ENCODE measurements around the gene NR6A1. TPM values are rescaled to one million over a fixed set of nuclear protein-coding genes. Genes with fewer than 3 reads are reported as not detected.

The NR6A1 gene
- polyA plus RNA-seq, 2 of the 4 experiments (the other 2 are of a cell fraction) = 1.7 to 3.3 TPM

GRCh38 chr9:124776618-124776953 lies 5.5 kb upstream of the NR6A1 start:
- ChIA-PET POLR2A (interaction anchor here (1.1 to 2.1 kb wide), 3 partner anchors 64 to 86 kb away, joined by 3 to 12 read pairs (median 9); partner anchors contain the start of genes ARPC5L and WDR38), CTCF (interaction anchor here (0.8 to 37.7 kb wide), 12 partner anchors 8 to 603 kb away, joined by 3 to 2512 read pairs (median 4); partner anchors contain the start of genes ARPC5L, RPL35 and WDR38)
- Histone ChIP-seq H3K9me3 (no peaks in the 10 kb centered on the region), H3K4me2 (peak overlapping the region; percentile 94), H3K4me3 (peak overlapping the region; percentile 67), H3K27ac (peak overlapping the region; percentile 81 to 88), H3K4me1 (peaks cover 48% of the 10 kb centered on the region)
- DNase-seq (ENCODE audit: low read depth in 1 of 2, low spot score in 1 of 2) (no peak), ATAC-seq (no peak), FAIRE-seq (no peak)
- TF ChIP-seq RNF2 (IDR thresholded peaks at IDR 0.05; ENCODE audit: borderline replicate concordance, low read depth) (no peak), SMC3 (IDR thresholded peaks at IDR 0.05) (no peak), ESRRA (IDR thresholded peaks at IDR 0.05; ENCODE audit: borderline replicate concordance, low read length) (no peak), E2F6 (IDR thresholded peaks at IDR 0.05; ENCODE audit: borderline replicate concordance, low read depth) (no peak), MAZ (IDR thresholded peaks at IDR 0.05; ENCODE audit: borderline replicate concordance, low read depth, low read length) (no peak), CBX2 (IDR thresholded peaks at IDR 0.05; ENCODE audit: borderline replicate concordance, low read depth) (no peak), PHF8 (IDR thresholded peaks at IDR 0.05; ENCODE audit: borderline replicate concordance, low read depth) (no peak), HOXB13 (CRISPR knock-in tag; IDR thresholded peaks at IDR 0.05; ENCODE audit: low read depth) (no peak), ZC3H11A (IDR thresholded peaks at IDR 0.05) (no peak), SREBF2 (IDR thresholded peaks at IDR 0.05) (no peak), HES2 (IDR thresholded peaks at IDR 0.05) (no peak), ZFP36 (IDR thresholded peaks at IDR 0.05; ENCODE audit: borderline replicate concordance, partially characterized antibody) (no peak)
- WGBS (ENCODE audit: missing lambda C conversion rate) = 57% methylated on average over 12 of the region's 12 CpGs

DNA sequence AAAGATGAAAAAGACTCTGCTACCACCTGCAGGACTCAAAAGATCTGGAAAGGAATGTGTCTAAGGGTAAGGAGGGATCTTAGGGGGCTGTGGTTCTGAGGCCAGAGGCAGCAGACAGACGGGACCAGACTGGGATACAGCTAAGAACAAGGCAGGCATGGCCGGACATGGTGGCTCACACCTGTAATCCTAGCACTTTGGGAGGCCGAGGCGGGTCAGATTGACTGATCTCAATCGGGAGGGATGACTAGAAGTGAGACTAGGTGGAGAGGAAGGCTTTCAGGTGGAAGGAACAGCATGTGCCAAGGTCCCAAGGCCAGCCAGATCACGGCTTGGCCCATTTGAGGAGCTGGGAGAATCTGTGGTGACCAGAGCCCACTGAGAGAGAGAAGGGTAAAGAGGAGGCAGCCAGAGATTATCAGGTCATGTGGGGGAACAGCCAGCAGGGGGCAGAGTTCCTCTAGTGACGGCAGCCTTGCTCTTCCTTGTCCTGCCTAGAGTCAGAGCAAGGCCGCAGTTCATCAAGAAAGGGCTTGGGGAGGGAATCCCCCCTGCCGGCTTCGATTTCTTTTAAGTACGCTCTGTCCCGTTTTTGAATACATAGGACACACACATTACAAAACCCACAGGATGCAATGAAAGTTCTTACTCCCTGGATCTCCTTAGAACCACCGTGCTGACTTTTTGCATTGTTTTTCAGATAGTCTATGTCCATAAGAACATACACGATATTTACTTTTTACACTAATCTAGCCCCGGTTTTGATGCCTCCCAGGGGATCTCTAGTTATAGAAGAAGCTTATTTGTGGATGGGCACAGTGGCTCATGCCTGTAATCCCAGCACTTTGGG lies 3.2 kb upstream of the NR6A1 start:
- H3K9me3 ChIP-seq = no peaks in the 10 kb centered on the region
- ATAC-seq (peak; percentile 8 to 52; a peak in 3 of 6 replicates), FAIRE-seq (no peak), DNase-seq (ENCODE audit: low read depth in 1 of 2, low spot score in 1 of 2) (peak; percentile 83 to 88)
- peak overlapping the region; percentile 12 to 32; a peak in 1 of 6 replicates for H3K27ac ChIP-seq
- CTCF ChIA-PET = interaction anchor here (0.6 to 37.7 kb wide), 22 partner anchors 8 to 612 kb away, joined by 3 to 2512 read pairs (median 4); partner anchors contain the start of genes ARPC5L, RPL35 and WDR38
- POLR2A ChIA-PET = interaction anchor here (0.6 to 1.1 kb wide), 2 partner anchors 78 to 82 kb away, joined by 3 to 4 read pairs; no protein-coding TSS in a partner anchor
- TF ChIP-seq CTCF (IDR thresholded peaks at IDR 0.05) (peak; percentile 88), SMC3 (IDR thresholded peaks at IDR 0.05) (peak; percentile 95), E2F6 (IDR thresholded peaks at IDR 0.05; ENCODE audit: borderline replicate concordance, low read depth) (no peak), MAZ (IDR thresholded peaks at IDR 0.05; ENCODE audit: borderline replicate concordance, low read depth, low read length) (no peak), RAD21 (conservative IDR thresholded peaks at IDR 0.05 in 1 of 2, IDR thresholded peaks at IDR 0.05 in 1 of 2) (peak; percentile 88 to 93), HEYL (CRISPR knock-in tag; IDR thresholded peaks at IDR 0.05) (no peak)
- 25% methylated on average over 15 of the region's 15 CpGs for WGBS (ENCODE audit: missing lambda C conversion rate)
- H3K4me2 ChIP-seq = peak overlapping the region; percentile 36; the same call in 2 of the 3 replicates
- no peak overlapping the region for H3K4me3 ChIP-seq
- H3K4me1 ChIP-seq = peaks cover 28% of the 10 kb centered on the region

Data from A549 (cell line).